ENCODE measurements around the gene TDRD6.

Gene TDRD6

DNA sequence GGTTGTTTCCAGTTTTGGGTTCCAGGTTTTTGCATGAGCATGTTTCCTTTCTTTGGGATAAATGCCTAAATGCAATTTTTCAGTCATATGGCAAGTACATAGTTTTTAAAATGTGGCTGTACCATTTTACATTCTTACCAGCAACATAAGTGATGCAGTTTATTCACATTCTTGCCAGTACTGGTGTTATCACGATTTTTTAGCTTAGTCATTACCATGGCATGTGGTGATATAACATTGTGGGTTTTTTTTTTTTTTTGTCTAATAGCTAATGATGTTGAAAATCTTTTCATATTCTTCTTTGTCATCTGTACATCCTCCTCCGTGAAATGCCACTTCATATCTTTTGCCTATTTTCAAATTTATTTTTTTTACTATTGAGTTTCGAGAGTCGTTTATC lies 2.9 kb upstream of the TDRD6 start:
- no peak for DNase-seq

- DNase-seq, result no peak
Observed at GRCh38 chr6:46688117-46688965, 656 bp downstream of the TDRD6 start.

- no peak for DNase-seq
Observed at GRCh38 chr6:46688966-46689335, 1.3 kb downstream of the TDRD6 start.

GRCh38 chr6:46689657-46690056 lies 2.0 kb downstream of the TDRD6 start:
- DNase-seq, result no peak

GRCh38 chr6:46690141-46690755 lies 2.6 kb downstream of the TDRD6 start:
- no peak for DNase-seq

GRCh38 chr6:46690911-46691451 lies 3.3 kb downstream of the TDRD6 start:
- DNase-seq, result no peak

GRCh38 chr6:46699970-46700369 lies 12.3 kb downstream of the TDRD6 start:
- no peak for DNase-seq

DNA sequence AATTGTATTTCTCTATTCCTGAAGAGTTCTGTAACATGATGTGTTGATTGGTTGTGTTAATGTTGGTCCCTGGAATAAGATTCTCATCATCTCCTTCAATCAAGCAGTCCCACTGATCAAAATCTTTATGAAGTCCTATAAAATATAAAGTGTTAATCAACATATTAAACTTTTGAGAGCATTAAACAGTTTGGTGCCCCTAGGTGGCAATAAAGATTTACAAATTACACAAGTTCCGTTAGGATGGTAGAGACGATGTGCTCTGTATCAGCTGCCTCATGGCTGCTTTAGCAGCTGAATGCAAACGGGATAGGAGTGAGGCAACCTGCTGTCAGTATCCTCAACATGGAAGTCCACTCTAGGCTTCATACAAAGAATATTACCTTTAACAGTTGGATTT lies 16.9 kb downstream of the TDRD6 start:
- DNase-seq, result no peak

DNA sequence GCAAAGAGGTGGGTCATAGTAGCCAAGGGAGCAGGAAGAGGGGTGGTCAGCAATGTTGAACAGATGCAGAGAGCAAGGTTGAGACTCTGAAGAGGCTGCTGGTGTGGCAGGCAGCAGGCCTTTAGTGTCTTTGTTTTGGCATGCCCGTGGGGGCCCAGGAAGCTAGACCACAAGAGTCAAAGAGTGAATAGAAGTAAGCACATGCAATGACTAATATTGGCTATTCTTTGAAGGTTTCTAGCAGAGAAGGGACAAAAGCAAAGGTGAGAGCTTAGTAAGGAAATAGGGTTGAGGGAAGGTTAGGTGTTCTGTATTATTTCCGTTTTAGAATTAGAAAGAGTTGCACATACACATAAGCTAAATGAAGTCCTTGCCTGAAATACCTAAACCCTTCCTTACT lies 18.8 kb downstream of the TDRD6 start:
- no peak for DNase-seq

DNA sequence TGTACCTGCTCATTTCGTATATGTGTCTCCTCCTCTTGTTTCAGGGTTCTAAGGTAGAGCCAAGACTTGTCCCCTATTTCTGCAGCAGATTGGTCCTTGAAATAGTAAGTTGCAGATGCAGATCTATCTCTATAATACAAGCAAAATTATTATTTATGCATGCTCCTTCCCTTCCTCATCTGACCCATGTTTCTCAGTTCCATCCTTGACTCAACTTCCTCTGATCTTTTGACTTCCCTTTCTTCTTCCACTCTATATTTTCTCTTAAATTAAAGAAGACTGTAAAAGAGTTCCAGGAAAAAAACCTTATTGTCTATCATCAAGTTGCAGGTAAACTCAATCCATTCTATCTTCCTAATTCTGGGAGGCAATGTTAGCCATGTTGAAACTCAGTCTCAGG lies 23.8 kb downstream of the TDRD6 start:
- DNase-seq, result no peak

DNA sequence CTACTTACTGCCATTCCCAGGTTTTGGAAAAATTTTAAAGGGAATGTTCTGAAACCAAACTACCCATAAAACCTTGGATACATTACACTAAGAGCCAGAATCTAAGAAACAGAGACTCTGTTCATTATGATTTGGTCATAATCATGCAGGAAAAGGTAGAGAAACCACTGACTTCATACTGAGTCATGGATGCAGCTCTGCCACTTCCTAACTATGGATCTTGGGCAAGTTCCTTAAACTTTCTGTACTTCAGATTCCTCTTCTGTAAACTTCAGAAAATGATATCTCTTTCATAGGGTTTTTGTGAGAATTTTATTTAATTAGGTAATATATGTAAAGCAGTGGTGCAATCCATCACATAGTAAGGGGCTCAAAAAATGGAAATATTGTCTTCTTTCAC lies 27.5 kb downstream of the TDRD6 start:
- DNase-seq, result no peak

DNA sequence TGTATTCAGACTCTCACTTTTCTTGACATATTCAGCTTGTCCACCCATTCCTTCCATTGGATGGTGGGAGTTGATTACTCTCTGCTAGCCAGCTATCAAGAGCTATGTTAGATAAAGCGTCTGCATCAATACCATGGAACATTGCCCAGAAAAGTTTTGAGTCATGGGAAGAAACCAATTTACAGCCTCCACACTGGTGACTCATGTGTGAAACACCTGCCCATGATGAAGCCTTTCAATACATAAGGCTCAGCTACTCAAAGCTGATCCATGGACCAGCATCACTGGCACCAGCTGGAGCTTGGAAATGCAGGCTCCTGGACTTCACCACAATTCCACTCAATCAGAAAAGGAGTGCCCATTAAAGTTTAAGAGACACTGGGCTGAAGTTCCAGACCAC lies 31.4 kb downstream of the TDRD6 start:
- DNase-seq, result no peak

GRCh38 chr6:46720401-46720800 lies 32.7 kb downstream of the TDRD6 start:
- no peak for DNase-seq

DNA sequence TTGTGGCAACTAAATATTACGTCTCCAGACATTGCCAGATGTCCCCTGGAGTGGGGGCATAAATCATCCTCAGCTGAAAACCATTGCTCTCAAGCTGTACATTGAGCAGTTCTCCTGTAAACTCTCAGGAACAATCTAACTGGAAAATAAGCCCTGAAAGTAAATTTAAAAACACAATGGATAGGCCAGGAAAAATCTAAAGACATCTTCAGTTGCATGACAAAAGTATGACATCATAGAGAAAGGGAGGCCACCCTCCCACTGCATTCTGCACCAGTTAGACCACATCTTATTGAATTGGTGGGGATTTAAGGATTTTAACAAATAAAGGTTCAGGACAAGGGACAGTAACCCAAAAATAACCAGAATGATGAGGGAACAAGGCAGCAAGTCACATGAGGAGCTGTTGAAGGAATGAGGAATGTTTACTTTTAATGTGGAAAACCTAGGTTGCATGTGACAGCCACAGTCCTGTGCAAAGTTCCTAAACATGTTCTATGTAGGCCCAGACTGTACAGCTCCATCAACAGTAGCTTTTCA lies 42.2 kb downstream of the TDRD6 start:
- no peak for DNase-seq

- no peak for DNase-seq
Observed at GRCh38 chr6:46730921-46731461, 43.3 kb downstream of the TDRD6 start.

DNA sequence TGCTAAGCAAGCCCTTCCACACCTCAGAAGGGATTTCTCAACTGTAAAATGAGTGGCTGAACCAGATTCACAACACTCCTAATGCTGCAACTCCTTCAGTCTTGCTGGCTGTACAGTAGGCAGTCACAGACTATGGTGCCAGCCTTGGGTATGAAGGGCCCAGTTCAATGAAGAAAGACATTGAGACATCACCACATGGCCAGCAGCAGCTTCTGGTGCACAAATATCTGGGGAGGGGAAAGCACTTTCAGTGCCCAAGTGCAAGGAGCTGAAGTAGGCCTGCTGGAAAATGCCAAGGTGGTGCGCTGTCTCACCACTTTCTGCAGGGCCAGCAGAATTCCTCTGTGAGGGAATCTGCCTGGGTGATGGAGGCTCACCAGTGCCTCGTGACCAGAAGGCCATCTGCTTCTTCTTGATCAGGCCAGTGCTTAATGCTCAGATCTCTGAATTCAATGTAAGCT lies 45.7 kb downstream of the TDRD6 start:
- no peak for DNase-seq

- no peak for DNase-seq
Observed at GRCh38 chr6:46734867-46735719, 47.4 kb downstream of the TDRD6 start, which contains the start of gene PLA2G7. TSS of gene PLA2G7 (minus strand) at chr6:46735375. CDS start at chr6:46722891, 12,484 bp downstream.

DNA sequence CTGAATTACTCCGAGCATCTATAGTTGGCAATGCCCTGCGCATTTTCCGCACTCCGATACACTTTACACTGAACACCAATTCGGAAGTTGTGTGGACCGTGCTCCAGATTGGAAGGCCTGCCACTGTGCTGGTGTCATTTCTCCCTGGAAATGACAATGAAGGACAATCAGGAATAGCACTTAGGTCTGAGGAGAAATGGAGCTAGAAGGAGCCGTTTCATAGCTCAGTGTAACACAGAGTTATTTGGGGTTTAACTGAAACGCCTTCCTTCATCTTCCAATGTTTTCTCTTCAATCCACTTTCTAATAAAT lies 48.0 kb downstream of the TDRD6 start:
- no peak for DNase-seq

DNA sequence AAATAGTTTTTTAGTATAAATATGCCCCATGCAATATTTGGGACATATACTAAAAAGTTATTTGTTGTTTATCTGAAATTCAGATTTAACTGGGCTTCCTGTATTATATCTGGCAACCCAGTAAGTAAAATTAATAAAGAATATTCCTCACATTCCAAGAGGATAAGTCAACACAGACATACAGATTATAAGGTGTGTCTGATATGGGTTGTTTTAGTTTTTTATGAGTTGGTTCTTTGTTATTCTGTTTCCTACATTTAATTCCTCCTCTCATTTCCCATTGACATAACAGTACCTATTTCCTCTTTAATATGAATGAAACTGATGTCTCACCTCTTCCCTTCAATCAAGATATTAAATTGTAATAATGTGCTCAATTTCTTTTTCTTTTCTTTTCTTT lies 49.2 kb downstream of the TDRD6 start:
- no peak for DNase-seq

GRCh38 chr6:46741482-46741881 lies 53.8 kb downstream of the TDRD6 start:
- no peak for DNase-seq

GRCh38 chr6:46741910-46742309 lies 54.2 kb downstream of the TDRD6 start:
- DNase-seq, result no peak

- no peak for DNase-seq
Observed at GRCh38 chr6:46743425-46744158, 55.9 kb downstream of the TDRD6 start.
